ENCODE data around the gene HNRNPH2. TPM values are rescaled to one million over a fixed set of nuclear protein-coding genes. Genes with fewer than 3 reads are reported as not detected.
A peak's percentile ranks its signal among the peaks of the same experiment; 100 is the strongest.

HNRNPH2 gene
- polyA plus RNA-seq, 4 donors, result 92.0 to 155 (median 135) TPM

GRCh38 chrX:101393530-101394305 lies 14.3 kb upstream of the HNRNPH2 start:
- no peak for DNase-seq (ENCODE audit: low read depth in 4 of 4, low spot score in 3 of 4)

DNA sequence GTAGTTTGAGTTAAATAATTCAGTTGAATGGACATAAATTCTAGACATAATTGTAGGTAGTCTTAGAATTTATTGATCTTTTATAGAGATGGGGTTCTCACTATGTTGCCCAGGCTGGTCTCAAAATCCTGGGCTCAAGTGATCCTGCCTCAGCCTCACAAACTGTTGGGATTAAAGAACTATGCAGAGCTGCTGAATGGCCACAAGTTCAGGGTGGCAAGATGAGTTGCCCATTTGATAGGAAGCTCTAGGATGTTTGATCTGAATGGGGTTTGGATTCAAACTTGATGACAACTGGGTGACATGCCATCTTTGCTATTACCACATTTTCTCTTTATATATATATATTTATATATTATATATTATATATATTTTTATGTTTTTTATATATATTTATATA lies 13.7 kb upstream of the HNRNPH2 start:
- no peak for DNase-seq (ENCODE audit: low read depth in 4 of 4, low spot score in 3 of 4)

GRCh38 chrX:101395789-101396188 lies 12.2 kb upstream of the HNRNPH2 start:
- no peak for DNase-seq (ENCODE audit: low read depth in 4 of 4, low spot score in 3 of 4)

DNA sequence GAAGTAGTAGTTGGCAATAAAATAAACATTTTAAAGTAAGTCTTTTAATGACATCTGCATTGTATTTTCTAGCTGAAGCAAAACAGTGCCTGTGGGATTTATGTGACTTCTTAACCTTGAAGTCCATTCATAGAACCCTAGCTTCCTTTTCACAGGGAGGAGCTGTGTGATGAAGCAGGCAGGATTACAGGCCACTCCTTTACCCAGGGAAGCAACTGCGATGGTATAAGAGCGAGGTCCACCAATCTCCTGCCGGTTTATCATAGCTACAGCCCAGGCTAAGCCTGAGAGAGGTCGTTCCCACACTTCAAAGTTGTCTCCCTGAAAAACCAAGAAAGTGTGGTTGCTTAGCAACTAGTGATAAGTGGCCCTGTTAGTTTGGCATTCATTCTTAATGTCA lies 10.2 kb upstream of the HNRNPH2 start:
- no peak for DNase-seq (ENCODE audit: low read depth in 4 of 4, low spot score in 3 of 4)

- no peak for DNase-seq (ENCODE audit: low read depth in 4 of 4, low spot score in 3 of 4)
These were observed 9.3 kb upstream of the HNRNPH2 start for GRCh38 chrX:101398694-101399093.

DNA sequence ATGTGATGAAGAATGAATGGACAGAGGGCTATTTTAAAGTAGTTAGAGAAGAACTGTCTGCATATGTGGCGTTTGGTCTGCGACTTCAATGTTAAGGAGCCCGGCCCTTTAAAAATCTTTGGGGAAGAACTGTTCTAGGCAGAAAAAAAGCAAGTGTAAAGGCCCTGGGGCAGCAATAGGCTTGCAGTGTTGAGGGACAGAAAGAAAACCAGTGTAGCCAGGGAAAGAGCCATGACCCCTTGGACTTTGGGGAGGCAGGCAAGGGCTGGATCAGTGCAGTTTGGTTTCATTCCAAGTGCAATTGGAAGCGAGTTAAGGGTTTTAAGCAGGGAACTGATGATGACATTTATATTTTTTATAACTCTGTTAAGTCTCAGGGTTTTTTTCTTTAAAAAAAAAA lies 8.2 kb upstream of the HNRNPH2 start:
- no peak for DNase-seq (ENCODE audit: low read depth in 4 of 4, low spot score in 3 of 4)

DNA sequence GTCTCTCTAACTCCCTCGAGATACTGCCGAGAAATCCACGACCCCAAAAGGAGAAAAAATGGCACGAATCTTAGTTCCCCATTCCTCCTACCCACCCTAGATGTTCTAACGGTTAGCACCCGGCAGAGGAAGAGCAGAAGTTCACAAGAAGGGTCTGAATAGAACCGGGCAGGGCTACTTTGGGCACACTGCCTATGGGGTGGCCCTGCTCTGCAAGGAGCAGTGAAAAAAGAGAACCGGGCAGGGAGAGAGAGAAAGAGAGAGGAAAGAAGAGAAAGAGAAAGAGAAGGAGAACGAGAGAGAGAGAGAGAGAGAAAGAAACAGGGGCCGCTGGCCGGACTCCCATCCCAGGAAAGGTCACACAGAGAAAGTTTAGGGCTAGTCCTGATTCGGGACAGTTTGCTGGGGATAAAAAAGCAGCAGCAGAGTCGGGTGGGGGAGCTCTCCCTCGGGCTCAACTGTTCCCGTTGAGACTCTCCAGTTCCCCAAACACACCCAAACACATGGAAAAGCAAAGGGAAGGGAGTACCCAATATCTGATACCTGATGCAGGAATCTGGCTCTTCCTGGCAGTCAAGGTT lies 765 bp upstream of the HNRNPH2 start:
- no peak for DNase-seq (ENCODE audit: low read depth in 4 of 4, low spot score in 3 of 4)

DNA sequence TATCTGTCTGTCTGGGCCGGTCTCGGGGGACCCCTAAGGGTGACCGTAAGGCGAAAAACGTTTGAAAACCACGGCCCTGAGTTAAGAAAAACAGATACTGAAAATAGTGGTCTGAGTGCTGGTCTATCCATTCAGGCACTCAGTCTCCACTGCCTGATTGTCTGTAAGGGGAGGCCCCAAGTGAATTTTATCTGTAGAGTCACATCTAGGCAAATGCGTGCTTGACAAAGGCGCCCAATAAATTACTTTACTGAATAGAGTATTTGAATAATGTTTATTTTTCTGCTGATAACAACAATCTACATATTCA lies 465 bp downstream of the HNRNPH2 start:
- no peak for DNase-seq (ENCODE audit: low read depth in 4 of 4, low spot score in 3 of 4)

DNA sequence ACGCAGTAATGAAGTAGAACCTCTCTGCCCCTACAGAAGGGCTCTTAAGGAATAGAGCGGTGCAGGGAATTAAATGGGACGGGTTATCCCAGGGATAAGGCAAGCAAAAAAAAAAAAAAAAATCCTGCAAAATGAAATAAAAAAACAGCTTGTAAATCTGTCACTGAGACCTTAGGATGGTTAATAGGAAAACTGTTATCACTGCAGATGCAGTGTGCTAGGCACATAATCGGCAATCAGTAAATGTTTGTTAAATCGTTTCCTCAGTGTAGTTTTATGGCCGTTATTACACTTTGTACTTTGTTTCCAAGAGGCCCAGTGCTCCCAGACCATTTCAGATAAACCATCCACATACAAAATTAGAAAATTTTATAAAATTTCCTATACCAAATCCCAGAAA lies 1.0 kb downstream of the HNRNPH2 start:
- DNase-seq (ENCODE audit: low read depth in 4 of 4, low spot score in 3 of 4), result no peak

GRCh38 chrX:101410461-101410860 lies 2.4 kb downstream of the HNRNPH2 start:
- no peak for DNase-seq (ENCODE audit: low read depth in 4 of 4, low spot score in 3 of 4)

DNA sequence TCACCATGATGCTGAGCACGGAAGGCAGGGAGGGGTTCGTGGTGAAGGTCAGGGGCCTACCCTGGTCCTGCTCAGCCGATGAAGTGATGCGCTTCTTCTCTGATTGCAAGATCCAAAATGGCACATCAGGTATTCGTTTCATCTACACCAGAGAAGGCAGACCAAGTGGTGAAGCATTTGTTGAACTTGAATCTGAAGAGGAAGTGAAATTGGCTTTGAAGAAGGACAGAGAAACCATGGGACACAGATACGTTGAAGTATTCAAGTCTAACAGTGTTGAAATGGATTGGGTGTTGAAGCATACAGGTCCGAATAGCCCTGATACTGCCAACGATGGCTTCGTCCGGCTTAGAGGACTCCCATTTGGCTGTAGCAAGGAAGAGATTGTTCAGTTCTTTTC lies 4.0 kb downstream of the HNRNPH2 start:
- DNase-seq (ENCODE audit: low read depth in 4 of 4, low spot score in 3 of 4), result no peak

DNA sequence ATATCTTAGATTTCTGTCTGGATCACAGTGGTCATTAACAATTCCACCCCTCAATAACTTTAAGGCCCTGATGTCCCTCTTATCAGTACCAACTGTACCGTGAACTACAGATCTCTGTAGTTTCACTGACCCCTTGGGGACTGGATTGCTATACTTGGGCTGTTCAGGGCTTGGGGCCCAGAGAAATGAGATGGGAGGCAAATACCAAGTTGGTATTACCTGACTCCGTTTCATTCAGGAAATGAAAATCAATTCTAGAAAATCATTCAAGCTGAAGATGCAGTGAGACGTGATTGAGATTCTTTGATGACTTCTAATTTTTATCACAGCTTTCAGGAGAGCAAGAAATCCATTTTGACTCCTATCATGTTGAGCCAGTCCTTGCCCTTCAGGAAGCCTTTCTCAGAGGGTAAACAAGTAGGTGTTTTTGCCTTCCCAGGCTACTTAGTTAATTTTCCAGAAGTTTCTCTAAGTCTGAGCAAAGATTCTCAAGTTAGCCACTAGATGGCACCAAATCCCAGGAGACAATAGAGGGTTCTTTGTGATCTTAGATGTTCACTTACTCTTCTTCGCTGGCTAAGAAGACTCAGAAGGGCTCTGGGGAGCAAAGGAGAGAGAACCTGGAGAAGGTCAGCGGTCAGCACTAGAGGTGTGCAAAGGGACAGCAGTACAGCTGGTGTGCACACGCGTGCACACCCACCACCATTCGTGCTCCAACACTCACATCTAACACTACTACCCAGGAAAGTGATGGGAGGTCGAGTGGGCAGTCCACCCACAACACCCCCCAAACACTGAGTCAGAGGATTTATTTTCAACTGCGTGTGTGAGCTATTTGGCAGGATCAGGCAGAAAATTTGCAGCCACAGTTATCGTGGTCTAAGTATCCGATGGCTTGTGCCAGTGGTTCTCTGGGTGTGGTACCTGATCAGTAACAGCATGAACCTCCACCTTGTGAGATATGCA lies 7.4 kb downstream of the HNRNPH2 start:
- DNase-seq (ENCODE audit: low read depth in 4 of 4, low spot score in 3 of 4), result no peak

- no peak for DNase-seq (ENCODE audit: low read depth in 4 of 4, low spot score in 3 of 4)
These were observed 8.7 kb downstream of the HNRNPH2 start for GRCh38 chrX:101416691-101417090.

DNA sequence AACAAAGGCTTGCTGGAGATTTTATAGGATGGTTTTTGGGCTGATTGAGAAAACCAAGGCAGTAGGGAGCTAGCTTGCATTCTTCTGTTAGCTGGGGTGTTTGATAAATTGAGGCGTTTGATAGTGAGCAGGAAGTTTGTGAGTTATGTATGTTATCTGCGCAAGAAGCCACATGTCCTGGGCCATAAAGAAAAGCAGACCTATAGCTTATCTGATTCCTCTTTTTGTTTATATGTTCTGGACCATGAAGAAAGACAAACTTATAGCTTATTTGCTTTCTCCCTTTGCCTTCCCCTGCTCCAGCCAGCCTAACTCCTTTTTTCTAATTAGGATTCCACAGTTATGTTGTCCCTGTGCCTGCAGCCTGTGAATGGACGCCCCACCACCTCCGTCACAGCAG lies 9.2 kb downstream of the HNRNPH2 start:
- no peak for DNase-seq (ENCODE audit: low read depth in 4 of 4, low spot score in 3 of 4)

DNA sequence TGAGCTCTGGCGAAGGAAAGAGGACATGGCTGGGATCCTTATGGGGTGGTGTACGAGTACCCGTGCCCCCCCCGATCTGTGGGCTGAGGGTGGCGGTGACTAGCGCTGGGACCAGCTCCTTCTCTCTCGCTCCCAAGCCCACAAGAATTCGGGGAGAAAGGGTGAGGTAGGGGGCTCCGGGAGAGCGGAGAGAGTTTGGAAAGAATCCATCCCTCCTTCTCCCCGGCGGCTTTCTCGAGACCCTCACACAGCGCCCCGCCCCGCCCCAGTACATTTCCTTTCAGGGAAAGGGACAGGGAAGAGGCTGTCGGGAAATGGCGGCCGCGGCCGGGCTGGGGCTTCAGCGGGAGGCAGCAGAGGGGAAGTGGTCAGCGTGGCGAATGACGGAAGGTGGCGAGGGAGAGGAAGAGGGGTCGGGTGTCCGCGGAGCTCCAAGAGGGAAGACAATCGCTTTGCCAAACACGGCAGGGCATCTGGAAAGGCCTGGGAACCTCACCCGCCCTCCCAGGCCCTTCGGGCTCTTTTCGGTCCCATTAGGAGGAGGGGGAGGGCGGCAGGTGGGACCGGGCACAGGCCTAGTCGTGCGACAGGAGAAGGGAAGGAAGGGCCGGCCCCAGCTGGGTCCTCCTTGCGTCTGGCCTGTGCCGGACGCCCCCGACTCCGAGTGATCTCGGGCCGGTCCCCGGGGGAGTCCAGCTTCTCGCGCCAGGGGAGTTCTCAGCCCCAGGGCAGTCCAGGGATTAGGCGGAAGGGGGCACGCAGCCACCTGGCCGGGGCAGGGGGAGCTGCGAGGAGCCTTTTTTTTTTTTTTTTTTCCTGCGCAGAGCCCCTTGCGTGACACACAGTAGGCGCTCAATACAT lies 10.2 kb downstream of the HNRNPH2 start:
- DNase-seq (ENCODE audit: low read depth in 4 of 4, low spot score in 3 of 4), result peak in 1 of 4 donors; percentile 36

DNA sequence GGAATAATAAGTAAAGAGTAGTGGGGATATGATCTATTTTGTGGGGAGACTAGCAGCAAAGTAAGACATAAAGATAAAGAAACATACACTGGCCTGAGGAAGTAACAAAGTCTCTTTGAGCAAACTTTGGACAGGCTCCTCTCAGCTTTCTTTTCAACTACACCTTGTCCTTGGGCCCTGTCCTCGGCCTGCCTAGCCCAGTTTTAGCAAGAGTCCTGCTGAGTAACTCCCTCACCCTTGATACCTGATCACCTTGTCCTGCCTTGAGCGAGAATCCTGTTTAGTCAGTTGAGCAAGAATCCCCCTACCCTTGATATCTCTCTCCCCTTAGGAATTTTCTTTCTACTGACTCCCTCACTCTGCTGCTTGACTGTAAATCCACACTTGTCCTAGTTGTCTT lies 11.5 kb downstream of the HNRNPH2 start:
- DNase-seq (ENCODE audit: low read depth in 4 of 4, low spot score in 3 of 4), result no peak

DNA sequence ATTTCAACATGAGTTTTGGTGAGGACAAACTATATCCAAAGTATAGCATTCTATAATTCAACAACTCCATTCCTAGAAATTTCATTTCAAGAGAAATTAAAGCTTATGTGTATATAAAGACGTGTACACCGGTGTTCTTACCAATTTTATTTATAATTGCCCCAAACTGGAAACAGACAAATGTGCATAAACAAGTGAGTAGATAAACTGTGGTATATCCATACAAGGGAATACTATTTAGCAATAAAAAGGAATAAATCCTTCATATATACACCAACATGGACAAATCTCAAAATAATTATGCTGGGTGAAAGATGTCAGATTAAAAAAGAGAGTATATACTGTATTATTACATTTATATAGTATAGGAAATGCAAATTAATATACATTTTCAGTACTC lies 19.9 kb downstream of the HNRNPH2 start:
- DNase-seq (ENCODE audit: low read depth in 4 of 4, low spot score in 3 of 4), result no peak

DNA sequence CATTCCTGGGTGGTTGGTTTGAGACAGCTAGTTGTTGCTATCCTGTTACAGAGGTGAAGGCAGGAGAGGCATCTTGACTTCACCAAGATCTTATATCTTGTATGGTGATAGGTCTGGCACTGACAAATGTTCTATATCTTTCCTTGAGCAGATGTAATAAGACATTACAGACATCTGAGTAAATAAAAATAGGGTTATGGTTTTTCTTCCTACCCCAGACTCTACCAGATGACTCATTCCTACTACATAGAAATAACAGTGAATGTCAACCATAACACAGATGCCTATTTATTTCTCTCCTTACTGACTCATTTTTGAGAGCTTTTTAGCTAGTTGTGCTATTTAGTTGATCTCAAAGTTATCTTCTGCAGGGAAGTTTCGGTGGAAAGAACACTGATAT lies 21.9 kb downstream of the HNRNPH2 start:
- DNase-seq (ENCODE audit: low read depth in 4 of 4, low spot score in 3 of 4), result no peak

GRCh38 chrX:101430457-101431078 lies 22.5 kb downstream of the HNRNPH2 start:
- no peak for DNase-seq (ENCODE audit: low read depth in 4 of 4, low spot score in 3 of 4)

DNA sequence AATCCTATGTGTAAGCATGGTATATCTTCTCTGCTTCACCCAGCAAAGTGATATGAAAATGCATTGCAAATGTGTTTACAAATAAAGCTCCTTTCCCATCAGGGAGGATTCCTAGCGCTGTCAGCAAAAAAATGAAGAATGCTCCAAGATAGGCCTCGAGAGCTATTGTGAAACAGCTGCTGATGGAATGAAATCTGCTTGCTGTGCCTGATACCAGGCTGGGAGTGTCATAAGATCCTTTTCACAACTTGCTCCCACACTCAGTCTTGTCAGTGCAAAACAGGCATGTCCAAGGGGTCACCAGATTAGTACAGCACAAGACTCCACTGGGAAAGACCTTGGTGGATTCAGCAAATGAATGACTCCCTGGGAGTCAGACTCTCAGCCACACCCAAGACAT lies 34.1 kb downstream of the HNRNPH2 start:
- DNase-seq (ENCODE audit: low read depth in 4 of 4, low spot score in 3 of 4), result no peak
